ENCODE results near the gene SOX2.

DNA sequence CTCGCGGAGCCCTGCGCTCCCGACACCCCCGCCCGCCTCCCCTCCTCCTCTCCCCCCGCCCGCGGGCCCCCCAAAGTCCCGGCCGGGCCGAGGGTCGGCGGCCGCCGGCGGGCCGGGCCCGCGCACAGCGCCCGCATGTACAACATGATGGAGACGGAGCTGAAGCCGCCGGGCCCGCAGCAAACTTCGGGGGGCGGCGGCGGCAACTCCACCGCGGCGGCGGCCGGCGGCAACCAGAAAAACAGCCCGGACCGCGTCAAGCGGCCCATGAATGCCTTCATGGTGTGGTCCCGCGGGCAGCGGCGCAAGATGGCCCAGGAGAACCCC, 464 bp downstream of the SOX2 start:
- TF ChIP-seq, protein P1, sequence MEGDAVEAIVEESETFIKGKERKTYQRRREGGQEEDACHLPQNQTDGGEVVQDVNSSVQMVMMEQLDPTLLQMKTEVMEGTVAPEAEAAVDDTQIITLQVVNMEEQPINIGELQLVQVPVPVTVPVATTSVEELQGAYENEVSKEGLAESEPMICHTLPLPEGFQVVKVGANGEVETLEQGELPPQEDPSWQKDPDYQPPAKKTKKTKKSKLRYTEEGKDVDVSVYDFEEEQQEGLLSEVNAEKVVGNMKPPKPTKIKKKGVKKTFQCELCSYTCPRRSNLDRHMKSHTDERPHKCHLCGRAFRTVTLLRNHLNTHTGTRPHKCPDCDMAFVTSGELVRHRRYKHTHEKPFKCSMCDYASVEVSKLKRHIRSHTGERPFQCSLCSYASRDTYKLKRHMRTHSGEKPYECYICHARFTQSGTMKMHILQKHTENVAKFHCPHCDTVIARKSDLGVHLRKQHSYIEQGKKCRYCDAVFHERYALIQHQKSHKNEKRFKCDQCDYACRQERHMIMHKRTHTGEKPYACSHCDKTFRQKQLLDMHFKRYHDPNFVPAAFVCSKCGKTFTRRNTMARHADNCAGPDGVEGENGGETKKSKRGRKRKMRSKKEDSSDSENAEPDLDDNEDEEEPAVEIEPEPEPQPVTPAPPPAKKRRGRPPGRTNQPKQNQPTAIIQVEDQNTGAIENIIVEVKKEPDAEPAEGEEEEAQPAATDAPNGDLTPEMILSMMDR (IDR thresholded peaks at IDR 0.05), result no peak
- no peak for TF ChIP-seq POLR2A (IDR thresholded peaks at IDR 0.05)
